ENCODE results near the gene CACTIN.
"Not testable (repeated sequence)": the region's sequence is repeated elsewhere in the genome, so short reads cannot be mapped to it uniquely, and the experiment has no call there.

The CACTIN gene

GRCh38 chr19:3626473-3627350, at the start of gene CACTIN:
Gene CACTIN (minus strand): TSS chr19:3626790. CDS start chr19:3626762, 28 bp downstream.
- peak; percentile 96 to 99 (median 98) for DNase-seq (ENCODE audit: low read depth in 4 of 4, low spot score in 1 of 4)

- no peak for DNase-seq (ENCODE audit: low read depth in 4 of 4, low spot score in 1 of 4)
These were observed 48.4 kb upstream of the CACTIN start for GRCh38 chr19:3674784-3675543.

- DNase-seq (ENCODE audit: low read depth in 4 of 4, low spot score in 1 of 4): no peak
These were observed 47.2 kb upstream of the CACTIN start for GRCh38 chr19:3673506-3674439.

- no peak for DNase-seq (ENCODE audit: low read depth in 4 of 4, low spot score in 1 of 4)
These were observed 46.4 kb upstream of the CACTIN start for GRCh38 chr19:3672993-3673392.

- no peak for DNase-seq (ENCODE audit: low read depth in 4 of 4, low spot score in 1 of 4)
These were observed 46.0 kb upstream of the CACTIN start for GRCh38 chr19:3672575-3672948.

- DNase-seq (ENCODE audit: low read depth in 4 of 4, low spot score in 1 of 4): no peak
These were observed 45.3 kb upstream of the CACTIN start for GRCh38 chr19:3671680-3672574.

- DNase-seq (ENCODE audit: low read depth in 4 of 4, low spot score in 1 of 4): no peak
These were observed 44.4 kb upstream of the CACTIN start for GRCh38 chr19:3670796-3671679.

- DNase-seq (ENCODE audit: low read depth in 4 of 4, low spot score in 1 of 4): no peak
These were observed 43.6 kb upstream of the CACTIN start for GRCh38 chr19:3669947-3670795.

GRCh38 chr19:3669082-3669946, 42.7 kb upstream of the CACTIN start:
- DNase-seq (ENCODE audit: low read depth in 4 of 4, low spot score in 1 of 4): no peak

- DNase-seq (ENCODE audit: low read depth in 4 of 4, low spot score in 1 of 4): no peak
These were observed 41.9 kb upstream of the CACTIN start for GRCh38 chr19:3668331-3669081.

- DNase-seq (ENCODE audit: low read depth in 4 of 4, low spot score in 1 of 4): no peak
These were observed 41.2 kb upstream of the CACTIN start for GRCh38 chr19:3667766-3668165.

- no peak for DNase-seq (ENCODE audit: low read depth in 4 of 4, low spot score in 1 of 4)
These were observed 40.5 kb upstream of the CACTIN start for GRCh38 chr19:3667037-3667638.

- not testable (repeated sequence) for DNase-seq (ENCODE audit: low read depth in 4 of 4, low spot score in 1 of 4)
These were observed 39.9 kb upstream of the CACTIN start for GRCh38 chr19:3666545-3666856.

- peak; percentile 48 to 78 (median 55) for DNase-seq (ENCODE audit: low read depth in 4 of 4, low spot score in 1 of 4)
These were observed 39.3 kb upstream of the CACTIN start for GRCh38 chr19:3665681-3666544.

- DNase-seq (ENCODE audit: low read depth in 4 of 4, low spot score in 1 of 4): no peak
These were observed 38.5 kb upstream of the CACTIN start for GRCh38 chr19:3664879-3665642.

Data from stimulated activated CD4-positive, alpha-beta T cell treated with anti-CD3 and anti-CD28 coated beads, Interleukin-1b, Interleukin-23, amount 100 ng/mL, for 24 hours (primary cell).